Transverse colon (tissue), 4 donors: ENCODE measurements around the gene GLCE.

ENCODE experiments used
- CTCF ChIP-seq, 5 experiments: fragments of 200-600 bp in 3 of 5; fragments of 450-650 bp in 2 of 5; sonication (generic) in 3 of 5; IDR thresholded peaks; 1 replicate in 2 of 5; 2 replicates in 3 of 5; pipeline ENCODE4 v1.5.1; 2016 to 2017; ENCODE audit warnings: antibody characterized with exemption in 5 of 5, inconsistent platforms in 3 of 5, mild to moderate bottlenecking in 2 of 5, moderate library complexity in 1 of 5
- EP300 ChIP-seq: sonication (generic); formaldehyde crosslinking; IDR thresholded peaks from one replicate; pipeline ENCODE4 v1.6.1; 2017; ENCODE audit warnings: antibody characterized with exemption, low read depth
- POLR2A ChIP-seq: fragments of 450-650 bp; IDR thresholded peaks from one replicate; pipeline ENCODE4 v1.6.1; 2016; ENCODE audit warnings: antibody characterized with exemption, mild to moderate bottlenecking, moderate library complexity
- POLR2AphosphoS5 ChIP-seq, 3 donors: sonication (generic); formaldehyde crosslinking; IDR thresholded peaks; one replicate each; pipeline ENCODE4 v1.6.1; 2016; ENCODE audit warnings: antibody characterized with exemption in 3 of 3

GRCh38 chr15:69236505-69236904, 76.1 kb downstream of the GLCE start:
- TF ChIP-seq CTCF (IDR thresholded peaks at IDR 0.05), result no peak
- TF ChIP-seq POLR2A, result no peak
- no peak for TF ChIP-seq POLR2AphosphoS5 (IDR thresholded peaks at IDR 0.05)
- TF ChIP-seq EP300, result no peak
